ENCODE measurements around the gene CSTF2.

CSTF2 gene

DNA sequence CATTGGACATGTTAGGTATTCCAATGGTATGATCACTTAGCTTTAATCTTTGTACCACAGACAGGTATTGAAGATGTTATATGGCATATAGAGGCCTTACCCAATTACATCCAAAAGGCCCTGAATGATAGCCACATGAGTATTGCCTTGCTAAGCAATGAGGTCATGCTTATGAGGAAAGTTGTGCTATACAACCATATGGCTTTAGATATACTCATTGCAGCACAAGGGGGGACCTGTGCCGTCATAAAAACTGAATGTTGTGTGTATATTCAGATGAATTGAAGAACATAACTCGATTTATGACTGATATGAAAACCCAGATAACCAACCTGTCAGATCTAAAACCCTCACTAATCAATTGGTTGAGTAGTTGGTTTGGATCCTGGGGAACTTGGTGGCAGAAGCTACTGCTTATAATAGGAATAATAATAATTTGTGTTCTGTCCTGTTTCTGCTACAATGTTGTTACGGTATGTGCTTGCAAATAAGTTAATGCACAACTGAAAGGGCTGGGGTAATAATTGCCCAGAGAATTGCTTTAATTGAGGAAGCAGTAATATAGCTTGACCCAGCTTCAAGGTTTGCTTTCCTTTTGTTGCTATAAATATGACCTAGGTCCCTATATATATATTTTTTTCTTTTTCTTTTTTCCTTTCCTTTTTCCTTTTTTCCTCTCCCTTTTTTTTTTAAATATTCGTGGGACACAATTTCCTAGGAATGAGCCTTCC lies 21.5 kb upstream of the CSTF2 start (continued):
- TF ChIP-seq GLI2 (tag by site-specific recombination; IDR thresholded peaks at IDR 0.05; ENCODE audit: borderline replicate concordance, low read depth) (no peak), SP3 (tag by site-specific recombination; IDR thresholded peaks at IDR 0.05) (no peak), HOXC10 (CRISPR knock-in tag; IDR thresholded peaks at IDR 0.05) (no peak), ZBTB21 (tag by site-specific recombination; IDR thresholded peaks at IDR 0.05) (no peak), ZNF433 (tag by site-specific recombination; IDR thresholded peaks at IDR 0.05; ENCODE audit: low read depth) (no peak), ZSCAN30 (tag by site-specific recombination; IDR thresholded peaks at IDR 0.05) (no peak)

DNA sequence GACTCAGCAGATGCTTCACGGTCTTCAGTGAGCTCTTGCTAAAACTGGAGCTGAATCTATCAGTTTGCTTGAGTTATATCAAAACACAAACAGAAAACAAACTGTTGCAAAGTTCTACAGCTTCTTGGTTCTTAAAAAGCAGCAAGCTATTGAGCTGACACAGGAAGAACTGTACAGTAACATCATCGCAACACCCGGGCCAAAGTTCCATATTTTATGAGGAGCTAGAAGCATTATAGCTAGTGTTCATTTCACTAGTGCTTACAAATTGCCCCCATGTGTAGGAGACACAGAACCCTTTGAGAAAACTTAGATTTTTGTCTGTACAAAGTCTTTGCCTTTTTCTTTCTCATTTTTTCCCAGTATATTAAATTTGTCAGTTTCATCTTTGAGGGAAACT lies 17.3 kb upstream of the CSTF2 start:
- no peak for TF ChIP-seq YY1 (tag by site-specific recombination; IDR thresholded peaks at IDR 0.05)
- no peak for TF ChIP-seq ZNF626 (tag by site-specific recombination; IDR thresholded peaks at IDR 0.05)
- TF ChIP-seq FEZF1 (tag by site-specific recombination; IDR thresholded peaks at IDR 0.05) = no peak
- TF ChIP-seq ZNF114 (tag by site-specific recombination; IDR thresholded peaks at IDR 0.05) = no peak
- no peak for TF ChIP-seq WT1 (tag by site-specific recombination; IDR thresholded peaks at IDR 0.05)
- no peak for TF ChIP-seq ZNF146 (tag by site-specific recombination; IDR thresholded peaks at IDR 0.05)
- no peak for TF ChIP-seq ZBTB7A (tag by site-specific recombination; IDR thresholded peaks at IDR 0.05; ENCODE audit: low read depth)
- TF ChIP-seq, protein P1, sequence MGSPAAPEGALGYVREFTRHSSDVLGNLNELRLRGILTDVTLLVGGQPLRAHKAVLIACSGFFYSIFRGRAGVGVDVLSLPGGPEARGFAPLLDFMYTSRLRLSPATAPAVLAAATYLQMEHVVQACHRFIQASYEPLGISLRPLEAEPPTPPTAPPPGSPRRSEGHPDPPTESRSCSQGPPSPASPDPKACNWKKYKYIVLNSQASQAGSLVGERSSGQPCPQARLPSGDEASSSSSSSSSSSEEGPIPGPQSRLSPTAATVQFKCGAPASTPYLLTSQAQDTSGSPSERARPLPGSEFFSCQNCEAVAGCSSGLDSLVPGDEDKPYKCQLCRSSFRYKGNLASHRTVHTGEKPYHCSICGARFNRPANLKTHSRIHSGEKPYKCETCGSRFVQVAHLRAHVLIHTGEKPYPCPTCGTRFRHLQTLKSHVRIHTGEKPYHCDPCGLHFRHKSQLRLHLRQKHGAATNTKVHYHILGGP (tag by site-specific recombination; IDR thresholded peaks at IDR 0.05) = no peak
- TF ChIP-seq ZNF132 (tag by site-specific recombination; IDR thresholded peaks at IDR 0.05; ENCODE audit: borderline replicate concordance) = no peak
- no peak for TF ChIP-seq ZNF777 (tag by site-specific recombination; IDR thresholded peaks at IDR 0.05; ENCODE audit: borderline replicate concordance)
- no peak for TF ChIP-seq ZNF701 (tag by site-specific recombination; IDR thresholded peaks at IDR 0.05)
- no peak for TF ChIP-seq SP2 (tag by site-specific recombination; IDR thresholded peaks at IDR 0.05)
- TF ChIP-seq, protein P2, sequence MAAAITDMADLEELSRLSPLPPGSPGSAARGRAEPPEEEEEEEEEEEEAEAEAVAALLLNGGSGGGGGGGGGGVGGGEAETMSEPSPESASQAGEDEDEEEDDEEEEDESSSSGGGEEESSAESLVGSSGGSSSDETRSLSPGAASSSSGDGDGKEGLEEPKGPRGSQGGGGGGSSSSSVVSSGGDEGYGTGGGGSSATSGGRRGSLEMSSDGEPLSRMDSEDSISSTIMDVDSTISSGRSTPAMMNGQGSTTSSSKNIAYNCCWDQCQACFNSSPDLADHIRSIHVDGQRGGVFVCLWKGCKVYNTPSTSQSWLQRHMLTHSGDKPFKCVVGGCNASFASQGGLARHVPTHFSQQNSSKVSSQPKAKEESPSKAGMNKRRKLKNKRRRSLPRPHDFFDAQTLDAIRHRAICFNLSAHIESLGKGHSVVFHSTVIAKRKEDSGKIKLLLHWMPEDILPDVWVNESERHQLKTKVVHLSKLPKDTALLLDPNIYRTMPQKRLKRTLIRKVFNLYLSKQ (tag by site-specific recombination; IDR thresholded peaks at IDR 0.05; ENCODE audit: borderline replicate concordance) = no peak
- TF ChIP-seq ZNF157 (tag by site-specific recombination; IDR thresholded peaks at IDR 0.05) = no peak
- TF ChIP-seq ZNF792 (tag by site-specific recombination; IDR thresholded peaks at IDR 0.05) = no peak
- TF ChIP-seq ZNF366 (tag by site-specific recombination; conservative IDR thresholded peaks at IDR 0.05) = no peak
- no peak for TF ChIP-seq ZNF76 (tag by site-specific recombination; IDR thresholded peaks at IDR 0.05; ENCODE audit: borderline replicate concordance, low read depth)
- no peak for TF ChIP-seq ZFP69B (tag by site-specific recombination; IDR thresholded peaks at IDR 0.05)
- TF ChIP-seq ZNF660 (tag by site-specific recombination; IDR thresholded peaks at IDR 0.05) = no peak
- Histone ChIP-seq H3K9me3 (ENCODE audit: control insufficient read depth, insufficient read depth, low read depth, low read length) (no peaks in the 10 kb centered on the region), H3K36me3 (ENCODE audit: control insufficient read depth in 2 of 2, insufficient read depth in 1 of 2, low read length in 2 of 2) (no peaks in the 10 kb centered on the region), H3K4me3 (ENCODE audit: low read depth, low read length) (no peak overlapping the region), H3K27ac (ENCODE audit: extremely low read depth, low read depth, low read length) (no peak overlapping the region), H3K4me1 (ENCODE audit: control insufficient read depth, insufficient read depth, low read length) (no peaks in the 10 kb centered on the region)
- ChIA-PET POLR2A (no interaction called here), CTCF (no interaction called here)

All from HEK293 (cell line).